Smooth muscle cell (in vitro differentiated cells): ENCODE measurements around the gene APOL5. TPM values are rescaled to one million over a fixed set of nuclear protein-coding genes. Genes with fewer than 3 reads are reported as not detected.

ENCODE experiments used
- DNase-seq: peaks from one replicate; lab custom pipeline; 2025; ENCODE audit not compliant: unreplicated experiment; lab: John Stamatoyannopoulos, UW
- H2AFZ ChIP-seq: fragments of 200-600 bp; sonication (generic); 2 replicates; pipeline ENCODE4 v1.6.0; 2016; ENCODE audit warnings: antibody characterized with exemption, low read depth, mild to moderate bottlenecking
- H3F3A ChIP-seq: fragments of 200-600 bp; sonication (generic); 2 replicates; pipeline ENCODE4 v1.6.0; 2017; ENCODE audit warnings: antibody characterized with exemption, low read depth
- H3K27ac ChIP-seq: fragments of 200-600 bp; sonication (generic); 2 replicates; pipeline ENCODE4 v1.5.1; 2016; ENCODE audit warnings: low read depth, mild to moderate bottlenecking
- H3K27me3 ChIP-seq: fragments of 200-600 bp; sonication (generic); 2 replicates; pipeline ENCODE4 v1.6.1; 2016; ENCODE audit warnings: low read depth, mild to moderate bottlenecking
- H3K36me3 ChIP-seq: fragments of 200-600 bp; sonication (generic); 2 replicates; pipeline ENCODE4 v1.5.1; 2016; ENCODE audit warnings: low read depth
- H3K4me1 ChIP-seq: fragments of 200-600 bp; sonication (generic); 2 replicates; pipeline ENCODE4 v1.5.1; 2016; ENCODE audit warnings: low read depth
- H3K4me2 ChIP-seq: fragments of 200-600 bp; sonication (generic); 2 replicates; pipeline ENCODE4 v1.6.0; 2016; ENCODE audit warnings: mild to moderate bottlenecking
- H3K4me3 ChIP-seq: fragments of 200-600 bp; sonication (generic); 2 replicates; pipeline ENCODE4 v1.5.1; 2016; ENCODE audit warnings: mild to moderate bottlenecking
- H3K79me2 ChIP-seq: fragments of 200-600 bp; sonication (generic); 2 replicates; pipeline ENCODE4 v1.6.0; 2016; ENCODE audit warnings: low read depth, mild to moderate bottlenecking
- H3K9ac ChIP-seq: fragments of 200-600 bp; sonication (generic); 2 replicates; pipeline ENCODE4 v1.6.0; 2016; ENCODE audit warnings: low read depth
- H3K9me3 ChIP-seq: fragments of 200-600 bp; sonication (generic); replicated peaks from 2 replicates; pipeline ENCODE4 v1.5.1; 2016; ENCODE audit warnings: low read depth
- H4K20me1 ChIP-seq: fragments of 200-600 bp; sonication (generic); 2 replicates; pipeline ENCODE4 v1.6.0; 2016; ENCODE audit warnings: low read depth
- WGBS: methylation state at CpG from one replicate; pipeline ENCODE4 v1.1.7; 2016; ENCODE audit warnings: low lambda C conversion rate; 5-methylcytosine and 5-hydroxymethylcytosine counted together
- polyA plus RNA-seq: library from polyadenylated mRNA; unstranded; fragments of >200 nt; fragmentation: Nextera tagmentation; extraction: Ambion mirVana; gene quantifications from 2 replicates; pipeline ENCODE4 v1.2.1, GENCODE V29; 2016
- total RNA-seq: library from RNA; depleted of rRNA; stranded (reverse); fragments of >200 nt; gene quantifications from 2 replicates; pipeline ENCODE4 v1.2.3, GENCODE V29; 2014
- TF ChIP-seq, protein P1 (sequence below): fragments of 200-600 bp; sonication (generic); IDR thresholded peaks from 2 replicates; pipeline ENCODE4 v1.5.1; 2017; ENCODE audit warnings: borderline replicate concordance, mild to moderate bottlenecking, antibody characterized with exemption; ENCODE audit not compliant: insufficient read depth, poor library complexity, severe bottlenecking

The APOL5 gene
- total and polyA plus RNA-seq, 2 experiments from 2014 or later, result not detected

DNA sequence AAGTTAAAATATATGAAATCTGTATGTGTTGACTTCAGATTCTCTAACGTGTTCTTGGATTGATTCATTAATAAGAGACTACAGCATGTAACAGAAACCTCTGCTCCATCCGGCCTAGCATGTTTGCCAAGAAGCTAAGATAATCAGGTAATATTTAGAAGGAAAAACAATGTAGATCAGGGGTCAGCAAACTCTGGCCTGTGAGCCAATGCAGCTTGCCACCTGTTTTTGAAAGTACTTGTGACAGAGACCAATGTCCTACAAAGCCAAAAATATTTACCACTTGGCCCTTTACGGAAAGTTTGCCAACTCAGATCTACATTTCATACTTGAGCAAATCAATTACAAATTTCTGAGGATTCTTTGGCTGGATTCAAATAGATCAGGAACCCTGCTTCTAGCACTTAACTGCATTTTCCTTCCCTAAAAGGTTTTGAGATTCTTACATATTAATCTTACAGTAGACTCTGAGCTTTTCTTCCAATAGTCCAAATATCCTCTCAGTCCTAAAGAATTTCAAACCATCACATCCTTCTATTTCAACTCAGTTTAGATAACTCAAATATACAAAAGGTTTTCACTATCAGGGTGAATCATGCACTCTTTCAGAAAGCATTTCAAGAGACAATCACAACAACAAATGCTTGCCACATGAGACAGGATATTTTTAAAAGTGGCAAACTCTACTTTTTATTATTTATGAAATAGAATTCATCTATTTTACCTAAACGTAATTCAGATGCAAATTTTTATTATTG lies 29.5 kb downstream of the APOL5 start:
- DNase-seq, result no peak
- 91% methylated on average over 4 of the region's 4 CpGs for WGBS
- H3K4me2 ChIP-seq, result peak overlapping the region; percentile 27

DNA sequence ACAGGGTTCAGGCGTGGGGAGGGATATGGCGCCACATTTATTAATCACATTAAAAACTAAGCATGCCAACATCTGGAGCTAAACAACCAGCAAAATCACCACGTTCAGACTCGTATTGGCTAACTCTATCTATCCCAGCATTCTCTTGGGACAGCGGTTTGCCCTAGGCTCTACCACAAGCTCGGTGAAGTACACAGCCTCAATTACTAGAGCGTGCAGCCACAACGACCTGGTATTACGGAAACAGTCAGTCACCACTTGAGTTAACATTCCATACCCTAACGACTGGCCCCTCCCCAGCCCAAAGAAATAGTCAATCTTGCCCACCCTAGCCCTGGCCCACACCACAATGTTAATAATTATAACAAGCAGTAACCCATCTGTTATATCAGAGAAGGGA lies 32.1 kb downstream of the APOL5 start:
- H3K79me2 ChIP-seq, result no peaks in the 10 kb centered on the region
- TF ChIP-seq, protein P1, sequence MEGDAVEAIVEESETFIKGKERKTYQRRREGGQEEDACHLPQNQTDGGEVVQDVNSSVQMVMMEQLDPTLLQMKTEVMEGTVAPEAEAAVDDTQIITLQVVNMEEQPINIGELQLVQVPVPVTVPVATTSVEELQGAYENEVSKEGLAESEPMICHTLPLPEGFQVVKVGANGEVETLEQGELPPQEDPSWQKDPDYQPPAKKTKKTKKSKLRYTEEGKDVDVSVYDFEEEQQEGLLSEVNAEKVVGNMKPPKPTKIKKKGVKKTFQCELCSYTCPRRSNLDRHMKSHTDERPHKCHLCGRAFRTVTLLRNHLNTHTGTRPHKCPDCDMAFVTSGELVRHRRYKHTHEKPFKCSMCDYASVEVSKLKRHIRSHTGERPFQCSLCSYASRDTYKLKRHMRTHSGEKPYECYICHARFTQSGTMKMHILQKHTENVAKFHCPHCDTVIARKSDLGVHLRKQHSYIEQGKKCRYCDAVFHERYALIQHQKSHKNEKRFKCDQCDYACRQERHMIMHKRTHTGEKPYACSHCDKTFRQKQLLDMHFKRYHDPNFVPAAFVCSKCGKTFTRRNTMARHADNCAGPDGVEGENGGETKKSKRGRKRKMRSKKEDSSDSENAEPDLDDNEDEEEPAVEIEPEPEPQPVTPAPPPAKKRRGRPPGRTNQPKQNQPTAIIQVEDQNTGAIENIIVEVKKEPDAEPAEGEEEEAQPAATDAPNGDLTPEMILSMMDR, result no peak
- peaks cover 48% of the 10 kb centered on the region for H3K4me1 ChIP-seq
- DNase-seq, result no peak
- no peak overlapping the region for H2AFZ ChIP-seq
- no peaks in the 10 kb centered on the region for H3K36me3 ChIP-seq
- peak overlapping the region; percentile 16 for H3K27ac ChIP-seq
- no peak overlapping the region for H3K4me2 ChIP-seq
- no peaks in the 10 kb centered on the region for H3K9me3 ChIP-seq
- no peaks in the 10 kb centered on the region for H3K27me3 ChIP-seq
- no peak overlapping the region for H3K4me3 ChIP-seq
- H3F3A ChIP-seq, result peaks cover 5% of the 10 kb centered on the region
- 58% methylated on average over 10 of the region's 10 CpGs for WGBS
- H3K9ac ChIP-seq, result no peak overlapping the region
- H4K20me1 ChIP-seq, result peaks cover 57% of the 10 kb centered on the region

More for the DNA sequence above, 29.5 kb downstream of the APOL5 start:
- Histone ChIP-seq H3K36me3 (no peaks in the 10 kb centered on the region), H3F3A (peaks cover 19% of the 10 kb centered on the region), H3K27ac (peak overlapping the region; percentile 45), H4K20me1 (peaks cover 72% of the 10 kb centered on the region), H3K27me3 (no peaks in the 10 kb centered on the region), H3K9ac (no peak overlapping the region), H3K4me3 (no peak overlapping the region), H3K79me2 (no peaks in the 10 kb centered on the region), H3K9me3 (no peaks in the 10 kb centered on the region), H3K4me1 (peaks cover 54% of the 10 kb centered on the region), H2AFZ (no peak overlapping the region)
- TF ChIP-seq, protein P1, result no peak

DNA sequence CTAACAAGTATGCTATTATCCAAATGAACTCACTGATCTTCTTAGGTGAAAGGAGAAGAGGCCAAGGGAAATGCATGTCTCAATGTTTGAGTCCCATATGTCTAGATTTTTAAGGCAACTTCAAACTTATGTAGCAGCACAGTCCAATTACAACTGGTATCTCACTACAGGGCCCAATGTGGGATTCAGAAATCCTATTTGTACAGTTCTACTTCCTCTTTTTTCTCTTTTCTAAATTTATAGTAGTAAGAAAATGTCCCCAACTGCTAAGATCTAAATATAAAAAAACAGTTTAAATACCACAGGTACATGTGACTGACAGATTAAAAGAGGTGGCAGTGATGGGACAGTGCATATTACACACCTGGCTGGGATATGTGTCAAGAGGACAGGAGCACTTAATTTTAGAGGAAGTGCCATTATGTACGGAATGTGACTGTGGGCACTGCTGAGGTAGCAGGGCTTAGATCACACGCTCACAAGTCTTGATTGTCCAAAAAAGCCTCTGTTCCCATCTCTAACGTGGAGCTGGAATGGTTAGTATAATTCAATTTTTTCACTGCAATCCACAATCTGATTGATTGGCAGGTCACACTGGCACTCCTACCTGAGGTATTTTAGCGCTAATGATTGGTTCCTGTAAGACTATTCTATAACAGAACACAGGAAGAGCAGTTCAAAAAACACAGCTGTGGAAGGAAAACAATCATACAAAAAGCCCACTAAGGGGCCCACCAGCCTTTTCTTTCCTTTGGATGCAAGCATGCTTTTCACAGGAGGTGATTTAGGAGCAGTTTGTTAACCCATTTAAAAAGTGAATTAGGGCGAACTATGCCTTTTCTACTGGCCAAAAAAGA lies 34.6 kb downstream of the APOL5 start:
- no peaks in the 10 kb centered on the region for H3K36me3 ChIP-seq
- no peak overlapping the region for H3K9ac ChIP-seq
- TF ChIP-seq, protein P1, result no peak
- H3K27me3 ChIP-seq, result no peaks in the 10 kb centered on the region
- H3K9me3 ChIP-seq, result no peaks in the 10 kb centered on the region
- no peak overlapping the region for H2AFZ ChIP-seq
- WGBS, result 76% methylated on average over 5 of the region's 5 CpGs
- peaks cover 41% of the 10 kb centered on the region for H4K20me1 ChIP-seq
- H3K4me1 ChIP-seq, result peaks cover 46% of the 10 kb centered on the region
- DNase-seq, result no peak
- H3K4me2 ChIP-seq, result no peak overlapping the region
- H3K4me3 ChIP-seq, result no peak overlapping the region
- no peak overlapping the region for H3K27ac ChIP-seq
- no peaks in the 10 kb centered on the region for H3K79me2 ChIP-seq
- no peaks in the 10 kb centered on the region for H3F3A ChIP-seq
